OCI-M1 (cell line): ENCODE measurements around the gene NRXN3.

Experiments used
- DNase-seq: peaks from one replicate; lab custom pipeline; 2025; lab: John Stamatoyannopoulos, UW

NRXN3 gene

GRCh38 chr14:78170203-78170602, at the start of gene NRXN3:
Gene NRXN3 (plus strand): TSS chr14:78170373. CDS start chr14:78243094, 72,721 bp downstream.
- no peak for DNase-seq

DNA sequence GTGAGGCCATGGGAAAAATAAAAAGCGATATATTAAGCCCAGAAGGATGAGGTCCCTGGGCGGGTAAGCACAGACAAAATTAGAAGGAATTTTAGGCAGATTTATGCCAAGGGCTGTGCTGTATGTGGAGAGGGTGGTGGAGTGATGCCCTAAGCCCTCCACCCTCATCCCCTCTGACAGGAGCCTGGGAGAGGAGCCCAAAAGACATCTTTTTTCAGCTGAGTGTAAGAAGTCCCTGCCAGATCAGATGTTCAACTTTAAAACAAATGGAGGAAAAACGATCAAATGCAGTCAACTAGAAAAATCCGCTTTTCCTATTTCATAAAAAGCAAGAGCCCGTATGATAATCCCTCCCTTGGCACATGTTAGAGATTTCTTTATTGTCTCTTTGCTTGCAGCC, 47.7 kb upstream of the NRXN3 start:
- DNase-seq: no peak

- no peak for DNase-seq
These were observed 46.4 kb upstream of the NRXN3 start for GRCh38 chr14:78123650-78124253.

- DNase-seq: no peak
These were observed 42.2 kb upstream of the NRXN3 start for GRCh38 chr14:78127961-78128360.

GRCh38 chr14:78129375-78129774, 40.8 kb upstream of the NRXN3 start:
- no peak for DNase-seq

GRCh38 chr14:78130356-78130755, 39.8 kb upstream of the NRXN3 start:
- no peak for DNase-seq

DNA sequence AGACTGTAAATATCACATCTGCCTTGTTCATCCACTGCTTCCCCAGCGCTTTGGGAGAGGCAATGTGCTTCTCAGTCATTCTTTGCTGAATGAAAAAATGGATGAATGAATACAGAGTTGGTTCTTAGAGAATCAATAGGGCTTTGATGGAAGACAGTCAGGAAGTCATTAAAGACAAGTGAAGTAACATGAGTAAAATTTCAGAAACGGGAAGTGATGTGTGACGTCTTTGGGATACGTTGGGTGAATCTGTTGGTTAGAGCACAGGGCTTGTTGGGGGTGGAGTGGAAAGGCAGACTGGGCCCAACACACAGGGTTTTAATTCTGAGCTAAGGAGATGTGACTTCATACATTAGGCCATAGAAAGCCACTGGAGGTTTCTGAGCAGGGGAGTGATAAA, 39.0 kb upstream of the NRXN3 start:
- peak; percentile 15 for DNase-seq

DNA sequence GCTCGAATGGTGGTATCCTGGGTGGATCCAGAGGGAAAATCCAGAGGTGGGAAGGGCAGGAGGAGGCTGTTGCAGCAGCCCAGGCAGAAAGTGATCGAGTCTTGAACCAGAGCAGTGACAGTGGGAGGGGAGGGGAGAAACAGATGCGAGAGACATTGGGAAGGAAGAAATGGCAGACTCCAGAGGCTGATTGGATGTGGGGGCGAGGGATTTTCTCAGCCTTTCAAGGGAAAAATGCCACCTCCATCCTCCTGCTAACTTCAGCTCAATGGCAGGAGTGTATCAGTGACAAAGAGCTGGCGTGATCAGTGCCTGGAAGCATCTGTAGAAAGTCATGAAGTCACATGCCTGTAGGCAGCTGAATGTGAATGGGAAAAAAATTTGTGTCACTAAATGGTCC, 38.6 kb upstream of the NRXN3 start:
- no peak for DNase-seq

DNA sequence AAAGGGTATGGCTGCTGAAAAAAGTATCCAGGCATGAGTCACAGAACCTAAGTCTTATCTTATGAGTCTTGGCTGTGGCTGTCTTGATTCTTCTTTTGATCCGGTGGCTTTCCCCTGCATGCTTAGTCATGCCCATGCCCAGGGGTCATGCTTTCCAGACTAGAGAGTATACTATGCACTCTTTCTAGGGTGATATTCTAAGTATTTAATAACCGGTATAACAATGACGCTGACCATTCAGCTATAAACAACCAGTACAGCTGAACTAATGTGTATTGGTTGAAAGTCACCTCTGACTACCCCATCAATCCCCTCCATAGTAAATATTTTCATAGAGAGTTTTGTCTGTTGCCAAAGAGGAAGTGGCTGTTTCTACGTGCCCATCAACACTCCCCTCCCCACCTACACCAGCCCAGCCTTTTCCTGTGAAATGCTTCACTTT, 34.7 kb upstream of the NRXN3 start:
- peak; percentile 82 for DNase-seq

- DNase-seq: no peak
These were observed 33.5 kb upstream of the NRXN3 start for GRCh38 chr14:78136695-78137094.

GRCh38 chr14:78141590-78141989, 28.6 kb upstream of the NRXN3 start:
- peak; percentile 1 for DNase-seq

DNA sequence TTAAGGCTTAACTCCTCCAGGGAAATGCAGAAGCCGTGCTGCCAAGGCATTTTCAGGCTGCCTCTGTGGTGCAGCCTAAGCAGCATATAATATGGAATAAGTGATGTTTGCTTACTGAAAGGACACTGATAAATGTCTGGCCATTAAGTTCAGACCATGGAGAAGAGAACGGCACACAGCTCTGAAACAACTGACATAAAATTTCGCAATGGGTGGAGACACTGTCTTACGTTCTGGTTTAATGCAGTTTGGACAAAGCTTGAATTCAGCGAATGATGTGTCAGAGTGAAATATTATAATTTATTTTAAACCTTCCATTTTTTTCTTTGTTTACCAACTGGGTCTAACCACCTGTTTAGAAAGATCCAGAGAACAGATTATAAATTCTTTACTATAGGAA, 27.2 kb upstream of the NRXN3 start:
- peak; percentile 35 for DNase-seq

DNA sequence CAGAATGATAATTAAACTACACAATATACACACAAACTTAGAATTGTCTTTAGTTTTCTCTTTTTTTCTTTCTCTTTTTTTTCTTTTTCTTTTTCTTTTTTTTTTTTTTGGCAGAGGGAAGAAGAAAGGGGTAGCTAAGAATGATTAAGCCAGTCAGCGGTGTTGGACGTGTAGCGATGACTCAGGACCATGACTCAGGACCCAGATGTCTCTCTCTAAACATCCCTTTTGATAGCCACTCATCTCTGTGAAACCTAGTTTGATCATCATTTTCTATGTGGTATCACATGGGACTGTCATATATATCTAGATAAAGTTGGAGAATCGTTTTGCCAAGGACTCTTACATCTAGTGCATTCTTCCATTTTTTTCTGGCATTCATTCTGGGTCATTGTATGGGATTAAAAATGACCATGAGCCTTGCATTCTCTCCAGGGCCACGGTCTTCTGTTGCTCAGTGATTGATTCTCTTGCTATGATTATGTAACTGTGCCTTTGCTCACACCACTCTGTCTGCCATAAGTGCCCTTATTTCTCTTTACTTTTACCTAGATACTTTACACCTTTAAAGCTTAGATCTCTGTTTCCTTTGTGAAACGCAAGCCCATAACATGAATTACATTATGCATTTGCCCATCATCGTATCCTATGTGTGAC, 26.6 kb upstream of the NRXN3 start:
- peak; percentile 40 for DNase-seq

- peak; percentile 12 for DNase-seq
These were observed 17.7 kb upstream of the NRXN3 start for GRCh38 chr14:78152201-78153063.

DNA sequence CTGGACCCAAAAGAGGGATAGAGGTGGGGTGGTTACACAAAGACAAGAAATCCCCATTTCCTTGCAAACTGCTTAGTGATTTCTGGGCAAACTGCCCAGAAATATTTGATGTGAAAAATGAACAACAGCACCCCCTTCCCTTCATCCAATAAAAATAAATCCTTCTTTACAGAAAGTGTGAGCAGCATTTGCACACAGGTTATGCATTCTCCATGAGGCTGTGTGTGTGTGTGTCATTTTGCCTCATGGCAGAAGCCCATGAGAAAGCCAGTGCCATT, 17.2 kb upstream of the NRXN3 start:
- peak; percentile 27 for DNase-seq

GRCh38 chr14:78154827-78155226, 15.3 kb upstream of the NRXN3 start:
- DNase-seq: peak; percentile 35

- no peak for DNase-seq
These were observed 14.0 kb upstream of the NRXN3 start for GRCh38 chr14:78156196-78156595.

- peak; percentile 37 for DNase-seq
These were observed 12.4 kb upstream of the NRXN3 start for GRCh38 chr14:78157494-78158437.

GRCh38 chr14:78162202-78162601, 8.0 kb upstream of the NRXN3 start:
- DNase-seq: peak; percentile 45

DNA sequence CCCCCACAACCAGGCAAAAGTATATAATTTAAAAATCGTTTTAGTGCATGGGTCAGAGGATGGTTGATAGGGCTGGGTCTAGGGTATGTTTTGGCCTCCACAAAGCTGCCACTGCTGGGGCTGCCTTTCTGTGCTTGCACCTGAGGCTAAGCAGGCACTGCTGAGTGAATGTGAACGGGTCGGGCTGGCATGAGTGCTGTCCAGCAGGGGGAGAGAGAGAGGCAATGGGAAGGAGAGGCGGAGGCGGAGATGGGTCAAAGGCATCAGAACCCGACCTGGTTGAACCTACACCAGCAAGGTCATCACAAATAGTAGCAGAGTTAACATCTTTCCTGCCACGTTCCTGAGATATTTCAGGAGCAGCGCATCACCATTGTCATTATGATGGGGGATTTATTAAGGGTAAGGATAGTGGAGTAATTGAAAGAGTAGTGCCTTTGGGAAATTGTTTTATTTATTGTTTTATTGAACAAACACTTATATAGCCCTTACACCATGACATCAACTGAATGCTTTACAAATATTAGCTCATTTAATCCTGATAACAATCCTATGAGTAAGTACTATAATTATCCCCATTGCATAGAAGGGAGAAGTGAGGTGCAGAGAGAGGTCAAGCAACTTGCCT, 5.8 kb upstream of the NRXN3 start:
- peak; percentile 51 for DNase-seq

DNA sequence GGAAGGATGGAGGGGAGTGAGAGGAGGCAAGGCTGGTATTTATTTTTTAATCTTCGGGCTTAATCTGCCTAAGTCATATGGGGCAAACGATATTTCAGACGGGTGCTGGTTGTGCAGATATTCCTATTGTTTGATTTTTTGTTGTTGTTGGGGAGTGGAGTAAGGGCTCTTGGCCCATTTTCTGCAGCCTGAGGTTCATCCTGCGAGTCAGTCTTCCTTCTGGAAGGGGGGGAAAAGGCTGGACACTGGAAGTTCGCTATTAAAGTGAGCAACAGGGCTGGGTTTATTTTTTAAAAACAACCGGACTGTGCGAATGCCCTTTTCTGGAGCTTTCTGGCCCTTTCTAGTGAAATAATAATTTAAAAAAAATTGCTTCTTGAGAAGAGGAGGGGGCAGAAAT, 2.3 kb downstream of the NRXN3 start:
- no peak for DNase-seq
